Renal pelvis (tissue), 4 donors: Measurements from ENCODE around the gene ACAA2. TPM values are rescaled to one million over a fixed set of nuclear protein-coding genes. Genes with fewer than 3 reads are reported as not detected.
"Not testable (repeated sequence)": the region's sequence is repeated elsewhere in the genome, so short reads cannot be mapped to it uniquely, and the experiment has no call there.

ENCODE experiments used
- DNase-seq: peaks from one replicate; pipeline ENCODE4 v3.0.0-alpha.2; 2013
- polyA plus RNA-seq, 3 donors: library from polyadenylated mRNA; unstranded; fragments of 120-200 nt; gene quantifications; one replicate each; pipeline ENCODE4 v1.2.1, GENCODE V29; 2013; ENCODE audit not compliant: insufficient read length in 3 of 3

ACAA2 gene
- polyA plus RNA-seq, 3 donors: 235 to 264 (median 258) TPM

DNA sequence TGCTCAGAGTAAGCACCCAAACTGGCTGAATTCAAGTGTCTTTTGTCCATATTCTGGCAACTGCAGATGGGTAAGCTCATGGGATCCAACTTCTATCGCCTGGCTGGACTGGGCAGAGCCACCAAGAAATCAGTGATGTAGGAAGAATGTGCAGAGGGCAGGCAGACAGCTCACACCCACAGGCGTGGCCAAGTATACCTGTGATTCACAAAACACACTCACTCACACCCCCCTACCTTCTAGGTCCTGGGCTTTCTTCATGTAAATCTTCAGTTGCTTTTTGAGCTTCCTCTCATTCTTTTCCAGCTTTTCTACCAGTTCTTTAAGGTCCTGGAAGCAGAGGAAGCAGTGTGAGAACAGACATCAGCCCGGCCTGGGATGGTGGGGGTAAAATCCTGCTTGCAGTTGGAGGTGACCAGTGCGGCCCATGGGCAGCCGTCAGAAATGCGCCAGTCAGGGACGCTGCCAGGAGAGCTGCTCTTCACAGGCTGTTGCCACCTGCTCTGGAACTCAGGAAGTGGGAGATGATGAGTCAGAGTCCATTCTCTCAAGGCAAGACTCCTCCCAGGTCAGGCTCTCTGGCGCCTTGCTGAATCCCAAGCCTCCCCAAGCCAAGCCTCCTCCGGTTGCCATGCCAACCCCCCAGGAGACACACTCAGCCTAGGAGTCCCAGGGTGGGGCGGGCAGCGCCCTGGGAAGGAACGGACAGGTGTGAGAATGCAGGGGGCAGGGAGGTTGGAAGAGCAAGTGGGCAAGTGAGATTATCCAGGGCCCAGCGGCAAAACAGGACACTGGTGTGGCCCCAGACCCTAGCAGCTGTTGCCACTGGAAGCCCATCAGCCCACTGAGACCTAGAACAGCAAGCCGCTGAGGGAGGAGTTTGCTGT, 36.2 kb upstream of the ACAA2 start:
- DNase-seq: peak; percentile 52

DNA sequence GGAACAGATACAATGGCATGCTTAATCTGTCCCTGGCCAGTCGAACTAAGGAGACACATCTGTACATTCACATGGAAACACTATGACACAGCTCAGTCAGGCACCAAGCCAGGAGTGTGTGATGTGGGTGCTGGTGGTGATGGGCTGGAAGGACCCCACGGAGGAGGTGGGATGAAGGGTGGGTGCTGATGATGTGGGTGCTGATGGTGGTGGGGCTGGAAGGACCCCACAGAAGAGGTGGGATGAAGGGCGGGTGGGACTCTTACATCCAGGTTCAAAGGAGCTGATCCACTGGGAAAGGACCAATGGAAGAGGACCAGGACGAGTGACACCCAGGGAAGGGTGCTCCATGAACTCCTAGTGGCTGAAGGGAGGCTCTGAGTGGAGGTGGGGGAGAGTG, 34.8 kb upstream of the ACAA2 start:
- DNase-seq: no peak

DNA sequence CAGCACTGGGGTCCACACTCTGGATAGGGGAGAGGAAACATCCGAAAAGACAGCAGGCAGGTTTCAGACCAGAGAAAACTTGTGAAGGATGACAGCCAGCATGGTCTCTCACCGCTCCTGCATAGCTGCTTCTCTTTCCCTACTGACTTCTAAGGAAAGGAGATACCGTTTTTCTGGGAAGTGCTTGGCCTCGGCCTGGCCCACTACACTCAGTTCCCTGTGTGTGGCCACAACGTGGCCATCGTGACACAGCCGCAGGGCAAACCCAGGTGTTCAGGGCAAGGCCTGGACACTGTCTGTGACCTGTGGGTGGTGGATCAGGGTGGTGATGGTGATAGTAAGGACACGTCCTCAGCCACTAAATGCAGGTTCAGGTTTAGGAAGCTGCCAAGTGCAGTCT, 34.2 kb upstream of the ACAA2 start:
- DNase-seq: no peak

DNA sequence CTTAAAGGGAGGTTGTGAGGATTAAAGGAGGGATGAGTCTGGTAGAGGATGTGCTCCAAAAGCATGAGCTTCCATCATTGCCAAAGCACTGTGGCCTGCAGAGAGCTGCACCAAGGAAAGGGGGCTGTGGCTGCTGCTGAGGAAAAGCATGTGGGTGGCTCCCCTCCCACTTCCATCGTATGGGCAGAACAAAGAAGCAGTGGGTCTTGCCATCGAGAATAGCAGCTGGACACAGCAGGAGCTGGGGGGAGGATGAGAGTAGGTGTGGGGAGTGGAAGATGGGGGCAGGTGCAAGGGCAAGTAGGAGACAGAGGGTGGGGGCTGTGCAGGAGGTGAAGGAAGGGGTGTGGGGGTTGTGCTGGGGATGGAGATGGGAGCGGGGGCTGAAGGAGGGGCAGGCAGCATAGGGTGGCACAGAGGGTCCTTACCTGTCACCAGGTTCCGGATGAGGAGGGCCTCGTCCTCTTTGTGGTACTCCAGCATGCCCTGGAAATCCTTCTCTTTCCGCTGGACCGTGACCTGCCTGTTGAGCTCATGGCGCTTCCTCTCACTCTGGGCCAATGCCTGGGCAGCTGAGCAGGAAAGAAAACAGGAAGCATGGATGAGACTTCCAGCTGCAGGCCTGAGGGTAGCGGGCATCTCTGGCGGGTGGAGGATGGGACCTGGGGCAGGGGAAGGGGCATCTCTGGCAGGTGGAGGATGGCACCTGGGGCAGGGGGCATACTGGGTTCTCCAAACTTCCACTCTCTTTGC, 33.6 kb upstream of the ACAA2 start:
- DNase-seq: no peak

DNA sequence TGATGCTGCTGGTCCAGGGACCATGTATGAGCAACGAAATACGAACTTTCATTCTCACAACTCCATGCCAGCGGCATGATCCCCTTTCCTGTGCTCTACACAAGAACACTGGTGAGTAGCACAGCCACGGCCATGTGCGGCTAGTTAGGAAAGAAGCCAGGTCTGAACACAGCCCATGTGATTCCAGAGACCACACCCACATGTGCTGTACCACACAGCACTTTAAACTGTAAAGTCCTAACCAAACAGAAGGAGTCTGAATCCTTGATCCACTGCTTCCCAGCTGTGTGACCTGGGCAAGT, 33.0 kb upstream of the ACAA2 start:
- no peak for DNase-seq

DNA sequence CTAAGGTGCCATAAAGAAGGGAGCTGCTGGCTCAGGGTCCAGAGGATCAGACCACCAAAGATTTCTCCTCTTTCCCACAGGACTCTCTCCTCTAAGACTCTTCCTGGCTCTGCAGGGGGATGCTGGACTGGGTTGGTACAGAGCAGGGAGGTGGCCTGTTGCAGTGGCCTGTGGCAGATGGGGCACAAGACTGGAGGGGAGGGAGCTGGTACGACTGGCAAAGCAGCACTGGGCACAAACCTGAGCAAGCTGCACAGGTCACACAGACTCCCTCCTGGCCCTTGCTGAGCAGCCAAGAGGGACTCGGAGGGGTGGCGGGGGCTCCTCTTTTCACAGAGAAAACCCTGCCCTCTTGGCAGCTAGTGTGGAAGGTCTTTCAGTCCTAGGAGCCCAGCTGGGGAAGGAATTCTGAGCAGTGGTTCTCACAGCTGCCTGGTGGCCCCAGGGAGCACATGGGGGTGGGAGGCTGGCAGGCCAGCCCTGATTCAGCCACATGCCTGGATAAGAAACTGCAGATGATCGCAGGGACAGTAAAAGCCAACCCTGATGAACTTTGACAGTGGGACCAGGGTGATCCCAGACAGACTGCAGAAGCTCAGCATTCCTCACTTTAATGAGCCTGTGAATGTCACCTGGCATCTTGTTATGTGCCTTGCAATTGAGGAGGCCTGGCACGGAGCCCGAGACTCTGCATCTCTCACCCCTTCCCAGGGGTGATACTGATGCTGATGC, 32.5 kb upstream of the ACAA2 start:
- no peak for DNase-seq

DNA sequence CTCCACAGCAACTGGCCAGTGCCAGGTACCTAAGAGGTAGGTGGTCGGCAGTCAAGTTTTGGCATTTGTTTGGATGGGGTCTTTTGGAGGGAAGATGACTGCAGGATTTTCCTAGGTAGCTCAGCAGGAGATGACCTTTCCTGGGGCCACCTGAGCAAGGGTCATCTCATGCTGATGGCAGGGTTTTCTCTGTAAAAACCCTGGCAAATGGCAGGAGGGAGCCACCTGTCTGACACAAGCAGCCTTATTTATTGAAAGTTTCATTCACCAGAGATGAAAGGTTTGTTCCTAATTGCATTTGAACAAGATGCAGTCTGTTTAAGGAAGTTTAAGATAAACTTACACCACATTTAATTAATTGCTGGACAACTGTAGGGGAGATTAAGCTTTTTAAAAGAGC, 31.6 kb upstream of the ACAA2 start:
- no peak for DNase-seq

DNA sequence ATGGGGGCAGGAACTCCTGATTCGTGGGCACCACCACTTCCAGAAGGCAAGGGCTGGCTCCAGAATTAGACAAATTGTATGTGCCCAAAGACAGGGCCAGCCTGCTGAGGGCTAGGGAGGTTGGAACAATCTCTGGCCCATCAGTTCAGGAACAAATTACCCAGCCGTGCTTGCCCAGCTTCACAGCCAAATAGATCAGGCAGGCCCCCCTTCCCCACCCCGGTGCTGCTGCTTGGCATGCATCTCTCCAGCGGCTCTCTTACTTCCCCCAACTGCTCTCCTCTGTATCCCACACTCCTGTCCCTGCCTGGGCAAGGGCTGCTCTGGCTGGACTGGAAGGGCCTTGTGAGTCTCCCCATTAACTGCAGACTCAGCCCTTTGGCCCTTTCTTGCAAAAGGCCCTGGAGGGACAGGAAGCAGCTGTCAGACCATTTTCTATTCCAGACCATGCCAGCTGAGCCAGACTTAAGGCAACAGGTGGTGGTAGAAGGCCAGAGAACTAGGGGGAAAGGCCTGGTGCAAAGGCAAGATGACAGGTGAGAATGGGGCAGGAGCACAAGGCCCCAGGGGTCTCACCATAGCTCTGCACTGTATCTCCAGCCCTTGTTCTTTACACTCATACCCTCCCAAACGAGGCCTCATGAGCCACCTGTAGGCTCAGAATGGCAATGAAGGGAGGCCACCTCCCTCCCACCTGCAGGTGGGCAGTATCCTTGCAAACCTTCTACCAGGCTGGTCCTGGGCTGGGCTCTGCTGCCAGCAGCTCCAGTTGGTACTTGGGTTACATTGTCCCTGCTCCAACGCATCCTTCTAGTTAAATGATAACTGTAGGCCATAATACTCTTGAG, 30.7 kb upstream of the ACAA2 start:
- DNase-seq: no peak

DNA sequence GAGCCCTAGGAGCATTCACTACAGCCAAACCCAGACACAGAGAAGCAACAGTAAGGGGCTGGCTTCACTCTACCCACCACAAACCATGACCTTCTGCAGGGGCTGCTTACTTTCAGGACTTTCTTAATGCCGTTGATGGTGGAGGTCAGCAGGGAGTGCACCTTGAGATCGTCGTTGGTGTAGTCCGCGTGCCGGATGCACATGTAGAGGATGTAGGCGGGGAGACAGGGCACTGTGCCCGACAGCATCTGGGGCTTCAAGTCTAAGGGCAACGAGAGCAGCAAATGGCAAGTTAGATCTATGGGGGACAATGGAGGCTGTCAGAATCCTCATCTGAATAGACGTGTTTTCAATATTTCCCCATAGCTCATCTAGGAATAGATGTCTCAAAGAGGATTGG, 29.8 kb upstream of the ACAA2 start:
- no peak for DNase-seq

DNA sequence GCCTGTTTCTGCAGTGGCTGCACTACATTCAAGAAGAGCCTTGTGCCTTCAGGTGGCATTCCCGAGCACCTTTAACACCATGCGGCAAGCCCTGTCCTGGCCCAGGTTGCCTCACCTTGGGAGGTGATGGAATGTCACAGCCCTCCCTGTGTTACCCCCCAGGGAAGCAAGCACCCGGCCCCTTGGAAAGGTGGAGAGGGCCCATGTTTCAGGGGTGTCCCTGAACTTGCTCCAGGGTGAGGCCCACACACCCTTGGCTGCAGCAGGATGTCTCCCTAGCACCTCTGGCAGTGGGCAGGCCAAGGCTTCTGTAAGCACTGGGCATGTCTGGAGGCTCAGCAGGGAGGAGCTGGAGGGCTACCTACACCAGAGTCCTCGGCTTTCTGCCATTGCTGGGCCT, 29.3 kb upstream of the ACAA2 start:
- no peak for DNase-seq

DNA sequence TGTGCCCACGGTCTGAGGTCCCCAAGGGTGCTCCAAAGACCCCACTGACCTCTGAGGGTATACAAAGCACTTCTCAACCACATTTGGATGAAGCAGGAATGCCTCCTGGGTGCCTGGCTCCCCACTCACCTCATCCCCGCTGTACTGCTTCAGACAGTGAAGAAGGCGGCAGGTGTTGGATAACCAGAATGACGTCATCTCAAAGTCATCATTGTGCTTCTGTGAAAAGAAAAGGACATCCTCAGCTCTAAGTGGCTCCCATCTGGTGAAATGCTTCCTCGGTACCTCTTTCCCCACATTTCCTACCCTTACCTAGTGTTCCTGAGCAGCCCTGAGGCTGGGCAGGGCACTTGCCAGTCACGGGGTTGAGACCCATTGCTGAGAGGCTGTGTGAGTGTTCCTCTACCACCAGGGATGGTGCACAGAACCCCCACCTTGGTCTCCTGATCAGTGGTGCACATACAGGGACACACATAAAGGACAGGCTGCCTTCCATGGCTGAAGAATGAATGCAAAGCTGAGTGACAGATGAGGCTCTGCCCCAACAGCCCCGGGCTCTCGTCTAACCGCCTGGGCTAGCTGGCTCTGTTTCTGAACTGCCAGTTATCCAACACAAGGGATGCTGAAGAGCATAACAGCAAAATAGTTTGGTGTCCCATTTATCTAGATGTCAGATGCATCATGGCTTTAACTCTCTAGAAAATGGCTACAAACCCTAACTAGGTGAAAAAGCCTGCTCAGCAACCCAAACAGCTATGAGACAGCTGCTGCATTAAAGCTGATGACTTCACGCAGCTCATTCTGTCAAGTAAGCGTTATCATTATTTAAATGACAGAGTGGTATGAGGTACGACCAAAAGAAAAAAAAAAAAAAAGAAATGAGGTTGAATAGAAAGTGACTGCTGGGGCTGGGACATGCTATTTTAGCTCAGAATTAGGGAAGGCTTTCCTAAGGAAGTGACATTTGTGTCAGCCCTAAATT, 28.2 kb upstream of the ACAA2 start:
- DNase-seq: no peak

DNA sequence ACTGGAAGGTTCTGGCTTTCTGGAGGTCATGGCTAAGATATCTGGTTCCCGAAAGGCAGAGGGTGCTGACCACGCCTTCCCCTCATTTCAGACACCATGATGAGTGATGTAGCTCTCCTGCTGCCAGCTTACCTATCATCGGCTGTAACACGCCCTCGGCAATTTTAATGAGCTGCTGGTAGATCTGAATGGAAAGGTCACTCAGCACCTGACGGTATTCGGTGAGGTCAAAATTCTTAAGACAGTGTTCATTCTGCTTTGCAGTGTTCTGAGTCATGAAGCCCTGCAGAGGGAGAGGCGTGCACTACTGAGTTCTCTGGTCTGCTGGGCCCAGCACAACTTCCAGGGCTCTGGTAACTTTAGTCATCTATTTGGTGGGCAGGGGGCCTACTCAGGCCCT, 25.7 kb upstream of the ACAA2 start:
- DNase-seq: no peak

DNA sequence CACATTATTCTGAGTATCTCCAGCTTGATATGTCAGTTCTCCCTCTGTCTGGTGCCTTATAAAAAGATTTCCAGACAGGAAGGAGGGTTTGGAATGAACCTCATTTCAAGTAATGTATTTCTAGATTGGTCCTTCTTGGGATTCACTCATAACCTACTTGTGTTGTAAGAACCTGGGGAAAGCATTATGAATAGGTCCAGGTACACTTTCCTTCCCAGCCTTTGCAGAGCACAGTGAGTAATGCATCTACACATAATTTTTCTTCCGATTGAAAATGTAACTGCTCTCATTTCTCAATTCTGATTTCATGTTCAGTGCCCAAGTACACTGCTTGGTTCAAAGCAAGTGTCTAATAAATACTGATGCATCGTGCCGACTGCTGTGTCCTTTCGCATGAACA, 25.0 kb upstream of the ACAA2 start:
- no peak for DNase-seq

DNA sequence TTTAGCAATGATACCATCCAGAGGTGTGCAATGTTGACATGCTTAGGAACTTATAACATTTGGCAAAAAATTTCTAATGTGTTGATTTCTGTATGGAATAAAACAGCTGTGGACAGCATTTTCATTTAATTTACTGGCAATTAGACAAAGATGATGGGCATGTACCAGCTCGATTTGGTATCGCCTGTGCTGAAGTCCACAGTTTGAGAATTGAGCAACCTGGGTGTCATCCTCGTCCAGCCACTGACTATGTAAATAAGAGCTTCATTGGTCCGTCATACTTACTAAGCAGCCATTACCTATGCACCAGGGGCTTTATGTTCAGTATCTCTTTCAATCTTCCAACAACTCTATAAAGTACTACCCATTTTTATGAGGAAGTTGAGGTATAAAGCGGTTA, 24.6 kb upstream of the ACAA2 start:
- no peak for DNase-seq

DNA sequence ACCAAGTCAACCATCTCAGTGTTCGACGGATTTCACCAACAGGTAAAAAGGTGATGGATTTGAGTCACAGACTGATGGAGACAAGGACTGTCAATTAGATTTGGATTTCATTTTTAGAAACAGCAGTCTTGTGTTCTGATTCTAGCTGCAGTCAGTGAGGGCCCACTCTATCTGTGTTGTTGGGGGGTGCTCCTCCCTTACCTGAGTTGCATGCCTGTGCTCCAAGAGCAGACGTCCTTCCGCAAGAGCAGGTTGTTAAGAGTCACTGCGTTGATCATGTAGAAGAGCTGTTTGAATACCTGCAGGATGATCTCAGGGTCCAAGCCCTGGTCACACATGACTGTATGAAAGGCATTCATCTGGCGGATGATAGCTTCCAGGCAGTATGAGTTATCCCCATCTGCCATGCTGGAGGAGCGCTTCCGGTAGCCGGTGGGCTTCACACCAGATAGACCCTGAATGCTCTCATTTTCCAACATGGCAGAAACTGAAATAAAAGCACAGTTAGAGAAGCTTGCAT, 24.0 kb upstream of the ACAA2 start:
- DNase-seq: not testable (repeated sequence)

DNA sequence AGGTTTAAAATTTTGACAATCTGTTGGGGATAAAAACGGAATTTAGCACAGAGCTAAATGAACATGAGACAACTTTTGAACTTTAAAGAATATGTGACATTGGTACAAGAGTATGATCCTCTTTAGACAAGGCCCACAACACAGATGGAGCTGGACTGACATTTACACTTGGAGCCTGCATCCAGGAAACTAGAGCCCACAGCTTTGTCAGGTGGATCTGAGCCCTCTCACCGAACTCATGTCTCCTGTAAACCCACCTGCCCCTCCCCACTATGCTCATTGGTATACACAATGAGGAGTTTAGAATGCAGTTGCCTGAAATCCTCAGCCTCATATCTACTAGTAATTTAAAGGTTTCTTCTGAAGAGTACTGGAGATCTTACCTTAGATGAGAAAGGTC, 22.1 kb upstream of the ACAA2 start:
- no peak for DNase-seq

DNA sequence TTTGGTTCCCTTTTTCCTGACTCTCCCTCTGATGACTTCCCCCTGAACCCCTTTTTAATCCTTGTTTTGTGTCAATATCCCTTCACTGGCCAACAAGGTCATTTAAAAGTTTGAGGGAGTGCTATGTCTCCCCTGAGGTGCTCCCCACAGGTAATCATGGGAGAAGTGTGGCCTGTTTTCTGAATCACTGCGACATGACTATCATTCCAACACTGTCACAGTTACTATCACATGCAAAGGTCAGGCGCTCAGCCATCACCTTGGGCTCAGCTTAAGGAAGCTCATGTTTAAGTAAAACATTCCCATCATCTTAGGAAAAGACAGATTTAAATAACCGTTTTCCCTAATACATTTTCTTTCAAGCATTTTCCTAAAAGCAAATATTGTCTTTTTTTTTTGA, 20.9 kb upstream of the ACAA2 start:
- no peak for DNase-seq

DNA sequence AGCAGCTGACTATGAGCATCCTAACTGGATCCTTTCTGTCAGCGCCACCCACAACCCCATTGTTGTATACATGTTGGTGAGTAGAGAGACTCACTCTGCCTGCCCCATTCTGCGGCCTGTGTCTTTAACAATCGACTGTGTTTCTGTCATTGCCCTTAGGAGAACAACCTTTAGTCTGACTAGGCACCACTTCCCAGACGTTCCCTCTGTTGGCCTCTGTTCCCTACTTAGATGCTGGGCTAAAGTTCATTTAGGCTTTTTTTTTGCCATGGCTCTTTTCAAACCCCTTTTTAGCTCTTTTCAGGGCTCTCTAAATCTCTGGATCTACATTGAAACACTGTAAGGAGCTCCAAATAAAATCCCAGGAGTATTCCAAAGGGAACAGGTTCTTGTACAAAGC, 20.5 kb upstream of the ACAA2 start:
- DNase-seq: no peak

DNA sequence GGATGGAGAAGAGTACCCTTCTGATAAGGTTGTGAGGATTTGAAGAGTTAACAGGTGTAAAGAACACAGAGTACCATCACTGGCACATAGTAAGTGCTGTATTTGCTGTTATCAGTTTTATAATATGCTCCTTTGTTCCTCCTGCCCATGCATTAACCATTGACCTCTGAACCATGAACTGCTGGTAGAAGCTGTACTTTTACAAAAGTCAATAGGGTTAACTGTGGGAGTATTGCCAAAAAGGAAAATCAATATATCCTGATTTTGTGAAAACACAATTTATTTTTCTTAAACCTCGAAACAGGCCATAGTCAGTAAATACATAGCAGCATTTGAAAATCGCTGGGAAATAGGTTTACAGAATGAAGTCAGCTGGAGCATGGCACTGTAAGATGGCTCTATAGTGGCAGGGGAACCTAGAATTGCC, 18.9 kb upstream of the ACAA2 start:
- DNase-seq: no peak

DNA sequence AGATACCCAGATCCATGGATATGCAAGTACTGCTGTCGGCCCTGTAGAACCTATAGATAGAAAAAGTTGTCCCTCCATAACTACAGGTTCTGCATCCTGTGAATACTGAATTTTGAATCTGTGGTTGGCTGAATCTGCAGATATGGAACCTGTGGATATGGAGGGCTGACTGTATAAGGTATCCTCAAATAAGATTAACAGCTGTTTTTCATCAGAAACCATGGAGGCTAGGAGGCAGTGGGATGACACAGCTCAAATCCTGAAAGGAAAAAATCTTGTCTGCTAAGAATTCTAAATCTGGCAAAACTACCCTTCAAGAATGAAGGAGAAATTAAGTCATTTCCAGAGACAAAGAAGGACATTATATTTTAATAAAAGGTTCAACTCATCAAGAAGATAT, 14.7 kb upstream of the ACAA2 start:
- DNase-seq: no peak
